Fibroblast of skin of left quadriceps (primary cell): ENCODE data around the gene HHEX.
"Not testable (repeated sequence)": the region's sequence is repeated elsewhere in the genome, so short reads cannot be mapped to it uniquely, and the experiment has no call there.

ENCODE experiments used
- DNase-seq, 2 experiments: peaks; one replicate each; pipeline ENCODE4 v3.0.0-alpha.2; 2013; ENCODE audit warnings: low read depth in 2 of 2

Gene HHEX

GRCh38 chr10:92732958-92733357 is 43.2 kb downstream of the HHEX start:
- no peak for DNase-seq

- no peak for DNase-seq
These were observed 44.5 kb downstream of the HHEX start for GRCh38 chr10:92734301-92734700.

- DNase-seq, result no peak
These were observed 46.2 kb downstream of the HHEX start for GRCh38 chr10:92735938-92736337.

- DNase-seq, result no peak
These were observed 47.7 kb downstream of the HHEX start for GRCh38 chr10:92737484-92737883.

GRCh38 chr10:92740762-92741161 is 51.0 kb downstream of the HHEX start:
- DNase-seq, result no peak

- DNase-seq, result not testable (repeated sequence)
These were observed 52.0 kb downstream of the HHEX start for GRCh38 chr10:92741741-92742140.

- no peak for DNase-seq
These were observed 52.8 kb downstream of the HHEX start for GRCh38 chr10:92742331-92743228.
